NB4 (cell line): ENCODE results near the gene GPR17.

Source experiments
- MAX ChIP-seq: IDR thresholded peaks from 2 replicates; pipeline ENCODE4 v1.6.1; 2011; ENCODE audit warnings: low read depth, low read length
- POLR2A ChIP-seq: IDR thresholded peaks from 2 replicates; pipeline ENCODE4 v1.6.1; 2011; ENCODE audit warnings: mild to moderate bottlenecking; ENCODE audit not compliant: insufficient read length; ENCODE audit errors: extremely low read depth
- TF ChIP-seq, protein P1 (sequence below): IDR thresholded peaks from one replicate; pipeline ENCODE4 v1.5.1; 2012; ENCODE audit warnings: low read depth, low read length

GRCh38 chr2:127599211-127599610 lies 46.7 kb upstream of the GPR17 start:
- TF ChIP-seq, protein P1, sequence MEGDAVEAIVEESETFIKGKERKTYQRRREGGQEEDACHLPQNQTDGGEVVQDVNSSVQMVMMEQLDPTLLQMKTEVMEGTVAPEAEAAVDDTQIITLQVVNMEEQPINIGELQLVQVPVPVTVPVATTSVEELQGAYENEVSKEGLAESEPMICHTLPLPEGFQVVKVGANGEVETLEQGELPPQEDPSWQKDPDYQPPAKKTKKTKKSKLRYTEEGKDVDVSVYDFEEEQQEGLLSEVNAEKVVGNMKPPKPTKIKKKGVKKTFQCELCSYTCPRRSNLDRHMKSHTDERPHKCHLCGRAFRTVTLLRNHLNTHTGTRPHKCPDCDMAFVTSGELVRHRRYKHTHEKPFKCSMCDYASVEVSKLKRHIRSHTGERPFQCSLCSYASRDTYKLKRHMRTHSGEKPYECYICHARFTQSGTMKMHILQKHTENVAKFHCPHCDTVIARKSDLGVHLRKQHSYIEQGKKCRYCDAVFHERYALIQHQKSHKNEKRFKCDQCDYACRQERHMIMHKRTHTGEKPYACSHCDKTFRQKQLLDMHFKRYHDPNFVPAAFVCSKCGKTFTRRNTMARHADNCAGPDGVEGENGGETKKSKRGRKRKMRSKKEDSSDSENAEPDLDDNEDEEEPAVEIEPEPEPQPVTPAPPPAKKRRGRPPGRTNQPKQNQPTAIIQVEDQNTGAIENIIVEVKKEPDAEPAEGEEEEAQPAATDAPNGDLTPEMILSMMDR, result no peak
- TF ChIP-seq MAX, result no peak
- no peak for TF ChIP-seq POLR2A
